Smooth muscle cell (in vitro differentiated cells): ENCODE results near the gene SEC14L2. TPM values are rescaled to one million over a fixed set of nuclear protein-coding genes. Genes with fewer than 3 reads are reported as not detected.

Experiments
- DNase-seq: peaks from one replicate; lab custom pipeline; 2025; ENCODE audit not compliant: unreplicated experiment; lab: John Stamatoyannopoulos, UW
- H2AFZ ChIP-seq: fragments of 200-600 bp; sonication (generic); 2 replicates; pipeline ENCODE4 v1.6.0; 2016; ENCODE audit warnings: antibody characterized with exemption, low read depth, mild to moderate bottlenecking
- H3F3A ChIP-seq: fragments of 200-600 bp; sonication (generic); 2 replicates; pipeline ENCODE4 v1.6.0; 2017; ENCODE audit warnings: antibody characterized with exemption, low read depth
- H3K27ac ChIP-seq: fragments of 200-600 bp; sonication (generic); 2 replicates; pipeline ENCODE4 v1.5.1; 2016; ENCODE audit warnings: low read depth, mild to moderate bottlenecking
- H3K27me3 ChIP-seq: fragments of 200-600 bp; sonication (generic); 2 replicates; pipeline ENCODE4 v1.6.1; 2016; ENCODE audit warnings: low read depth, mild to moderate bottlenecking
- H3K36me3 ChIP-seq: fragments of 200-600 bp; sonication (generic); 2 replicates; pipeline ENCODE4 v1.5.1; 2016; ENCODE audit warnings: low read depth
- H3K4me1 ChIP-seq: fragments of 200-600 bp; sonication (generic); 2 replicates; pipeline ENCODE4 v1.5.1; 2016; ENCODE audit warnings: low read depth
- H3K4me2 ChIP-seq: fragments of 200-600 bp; sonication (generic); 2 replicates; pipeline ENCODE4 v1.6.0; 2016; ENCODE audit warnings: mild to moderate bottlenecking
- H3K4me3 ChIP-seq: fragments of 200-600 bp; sonication (generic); 2 replicates; pipeline ENCODE4 v1.5.1; 2016; ENCODE audit warnings: mild to moderate bottlenecking
- H3K79me2 ChIP-seq: fragments of 200-600 bp; sonication (generic); 2 replicates; pipeline ENCODE4 v1.6.0; 2016; ENCODE audit warnings: low read depth, mild to moderate bottlenecking
- H3K9ac ChIP-seq: fragments of 200-600 bp; sonication (generic); 2 replicates; pipeline ENCODE4 v1.6.0; 2016; ENCODE audit warnings: low read depth
- H3K9me3 ChIP-seq: fragments of 200-600 bp; sonication (generic); replicated peaks from 2 replicates; pipeline ENCODE4 v1.5.1; 2016; ENCODE audit warnings: low read depth
- H4K20me1 ChIP-seq: fragments of 200-600 bp; sonication (generic); 2 replicates; pipeline ENCODE4 v1.6.0; 2016; ENCODE audit warnings: low read depth
- WGBS: methylation state at CpG from one replicate; pipeline ENCODE4 v1.1.7; 2016; ENCODE audit warnings: low lambda C conversion rate; 5-methylcytosine and 5-hydroxymethylcytosine counted together
- polyA plus RNA-seq: library from polyadenylated mRNA; unstranded; fragments of >200 nt; fragmentation: Nextera tagmentation; extraction: Ambion mirVana; gene quantifications from 2 replicates; pipeline ENCODE4 v1.2.1, GENCODE V29; 2016
- total RNA-seq: library from RNA; depleted of rRNA; stranded (reverse); fragments of >200 nt; gene quantifications from 2 replicates; pipeline ENCODE4 v1.2.3, GENCODE V29; 2014
- TF ChIP-seq, protein P1 (sequence below): fragments of 200-600 bp; sonication (generic); IDR thresholded peaks from 2 replicates; pipeline ENCODE4 v1.5.1; 2017; ENCODE audit warnings: borderline replicate concordance, mild to moderate bottlenecking, antibody characterized with exemption; ENCODE audit not compliant: insufficient read depth, poor library complexity, severe bottlenecking

SEC14L2 gene
- total and polyA plus RNA-seq, 2 experiments from 2014 or later, result 8.2 to 15.1 TPM

DNA sequence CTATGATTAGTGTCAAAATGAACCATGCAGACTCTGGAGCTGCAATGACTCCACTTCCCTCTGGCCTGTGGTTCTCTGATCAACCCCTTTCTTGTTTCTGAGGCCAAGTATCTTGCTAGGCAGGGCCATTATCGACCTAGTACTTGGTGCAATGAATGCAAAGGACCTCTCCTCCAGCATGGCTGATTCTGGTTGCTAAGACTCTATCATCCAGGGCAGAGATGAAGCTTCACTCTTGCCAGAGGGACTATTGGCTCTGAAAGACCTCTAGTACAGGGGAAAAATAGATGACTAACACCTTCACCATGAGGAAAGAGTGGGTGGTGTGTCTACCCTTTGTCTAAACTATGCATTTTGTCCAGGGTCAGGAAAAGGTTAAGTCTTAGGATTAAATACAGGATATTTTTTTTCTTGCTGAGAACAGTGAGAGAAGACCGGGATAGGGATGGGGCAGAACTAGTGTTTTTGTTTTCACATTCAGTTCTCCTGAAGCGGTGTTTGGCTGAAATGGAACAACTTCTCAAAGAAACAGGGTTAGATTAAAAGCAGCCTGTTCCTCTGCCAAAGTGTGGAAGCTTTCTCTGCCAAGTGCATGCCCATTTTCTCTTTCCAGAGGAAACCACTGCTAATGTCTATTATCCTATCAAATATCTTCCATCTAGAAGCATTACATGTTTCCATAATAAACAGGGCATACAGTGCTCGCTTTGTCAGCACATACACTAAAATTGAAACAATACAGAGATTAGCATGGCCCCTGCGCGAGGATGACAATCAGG, 23.7 kb downstream of the SEC14L2 start:
- no peak for DNase-seq

DNA sequence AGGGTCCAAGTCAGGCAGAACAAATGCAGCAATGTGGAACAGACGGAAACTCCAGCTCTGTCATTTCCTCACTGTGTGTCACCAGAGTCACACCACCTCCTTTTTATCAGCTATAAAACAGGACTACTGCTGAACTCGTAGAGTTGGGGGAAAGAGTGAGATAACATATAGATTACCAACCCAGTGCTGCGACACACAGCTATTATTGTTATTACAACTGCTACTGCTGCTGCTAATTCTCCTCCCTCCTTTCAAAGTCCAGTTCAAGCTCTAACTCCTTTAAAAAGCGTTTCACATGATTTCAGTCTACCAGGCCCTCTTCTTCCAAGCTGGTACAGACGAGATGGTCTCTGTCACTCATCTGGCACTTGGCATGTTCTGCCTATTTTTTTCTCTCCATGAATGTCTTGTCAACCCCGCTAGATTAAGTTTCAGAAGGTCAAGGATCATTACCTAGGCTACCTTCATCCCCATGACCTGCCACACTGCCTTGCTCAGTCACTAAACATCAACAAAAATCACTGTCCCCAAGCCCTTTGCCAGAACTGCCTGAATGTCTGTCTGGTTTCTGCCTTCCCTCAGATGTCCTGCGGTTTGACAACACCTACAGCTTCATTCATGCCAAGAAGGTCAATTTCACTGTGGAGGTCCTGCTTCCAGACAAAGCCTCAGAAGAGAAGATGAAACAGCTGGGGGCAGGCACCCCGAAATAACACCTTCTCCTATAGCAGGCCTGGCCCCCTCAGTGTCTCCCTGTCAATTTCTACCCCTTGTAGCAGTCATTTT, 25.1 kb downstream of the SEC14L2 start:
- Histone ChIP-seq H3K9me3 (no peaks in the 10 kb centered on the region), H3K4me1 (peaks cover 23% of the 10 kb centered on the region), H3K27ac (peak overlapping the region; percentile 98), H4K20me1 (no peaks in the 10 kb centered on the region), H3K79me2 (no peaks in the 10 kb centered on the region), H3K4me2 (peak overlapping the region; percentile 83), H3F3A (peaks cover 20% of the 10 kb centered on the region), H3K4me3 (no peak overlapping the region), H3K36me3 (no peaks in the 10 kb centered on the region), H3K27me3 (no peaks in the 10 kb centered on the region), H3K9ac (peak overlapping the region; percentile 89), H2AFZ (no peak overlapping the region)
- 39% methylated on average over 8 of the region's 8 CpGs for WGBS
- DNase-seq, result no peak
- TF ChIP-seq, protein P1, sequence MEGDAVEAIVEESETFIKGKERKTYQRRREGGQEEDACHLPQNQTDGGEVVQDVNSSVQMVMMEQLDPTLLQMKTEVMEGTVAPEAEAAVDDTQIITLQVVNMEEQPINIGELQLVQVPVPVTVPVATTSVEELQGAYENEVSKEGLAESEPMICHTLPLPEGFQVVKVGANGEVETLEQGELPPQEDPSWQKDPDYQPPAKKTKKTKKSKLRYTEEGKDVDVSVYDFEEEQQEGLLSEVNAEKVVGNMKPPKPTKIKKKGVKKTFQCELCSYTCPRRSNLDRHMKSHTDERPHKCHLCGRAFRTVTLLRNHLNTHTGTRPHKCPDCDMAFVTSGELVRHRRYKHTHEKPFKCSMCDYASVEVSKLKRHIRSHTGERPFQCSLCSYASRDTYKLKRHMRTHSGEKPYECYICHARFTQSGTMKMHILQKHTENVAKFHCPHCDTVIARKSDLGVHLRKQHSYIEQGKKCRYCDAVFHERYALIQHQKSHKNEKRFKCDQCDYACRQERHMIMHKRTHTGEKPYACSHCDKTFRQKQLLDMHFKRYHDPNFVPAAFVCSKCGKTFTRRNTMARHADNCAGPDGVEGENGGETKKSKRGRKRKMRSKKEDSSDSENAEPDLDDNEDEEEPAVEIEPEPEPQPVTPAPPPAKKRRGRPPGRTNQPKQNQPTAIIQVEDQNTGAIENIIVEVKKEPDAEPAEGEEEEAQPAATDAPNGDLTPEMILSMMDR, result no peak

More for the DNA sequence above, 23.7 kb downstream of the SEC14L2 start:
- no peaks in the 10 kb centered on the region for H3K79me2 ChIP-seq
- H3F3A ChIP-seq, result peaks cover 20% of the 10 kb centered on the region
- TF ChIP-seq, protein P1, result no peak
- no peak overlapping the region for H3K4me3 ChIP-seq
- no peaks in the 10 kb centered on the region for H4K20me1 ChIP-seq
- WGBS, result 52% methylated on average over 6 of the region's 6 CpGs
- peaks cover 23% of the 10 kb centered on the region for H3K4me1 ChIP-seq
- H2AFZ ChIP-seq, result no peak overlapping the region
- no peaks in the 10 kb centered on the region for H3K27me3 ChIP-seq
- H3K36me3 ChIP-seq, result no peaks in the 10 kb centered on the region
- H3K4me2 ChIP-seq, result peak overlapping the region; percentile 83
- peak overlapping the region; percentile 62 for H3K9ac ChIP-seq
- no peaks in the 10 kb centered on the region for H3K9me3 ChIP-seq
- peak overlapping the region; percentile 98 for H3K27ac ChIP-seq

DNA sequence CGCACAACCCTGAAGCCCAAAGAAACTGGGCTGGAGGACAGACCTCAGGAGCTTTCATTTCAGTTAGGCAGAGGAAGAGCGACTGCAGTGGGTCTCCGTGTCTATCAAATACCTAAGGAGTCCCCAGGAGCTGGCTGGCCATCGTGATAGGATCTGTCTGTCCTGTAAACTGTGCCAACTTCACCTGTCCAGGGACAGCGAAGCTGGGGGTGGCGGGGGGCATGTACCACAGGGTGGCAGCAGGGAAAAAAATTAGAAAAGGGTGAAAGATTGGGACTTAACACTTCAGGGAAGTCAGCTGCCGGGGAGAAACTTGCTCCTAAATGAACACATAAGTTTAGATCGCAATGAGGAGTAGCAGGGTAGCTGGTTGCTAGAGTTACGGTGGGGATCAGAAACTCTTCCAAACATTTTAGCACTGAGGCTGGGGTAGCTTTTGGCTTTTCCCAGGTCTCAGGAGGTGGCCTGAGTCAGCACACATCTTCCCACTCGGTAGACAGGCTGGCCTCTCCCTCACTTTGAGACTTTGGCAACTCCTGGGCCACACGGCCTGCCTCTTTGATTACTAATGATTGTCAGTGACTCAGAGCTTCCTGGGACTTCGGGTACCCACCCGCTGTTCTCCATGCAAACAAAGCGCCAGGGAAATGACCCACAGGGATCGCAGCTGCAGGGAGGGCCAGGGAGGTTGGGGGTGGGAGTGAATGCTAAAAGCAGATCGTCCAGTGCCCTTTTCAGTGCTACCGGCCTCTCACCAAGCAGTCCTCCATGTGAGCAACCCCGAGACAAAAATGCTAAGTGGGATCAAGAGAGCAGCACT, 25.9 kb downstream of the SEC14L2 start:
- Histone ChIP-seq H2AFZ (peak overlapping the region; percentile 29), H3K79me2 (no peaks in the 10 kb centered on the region), H3K36me3 (no peaks in the 10 kb centered on the region), H3K9ac (peak overlapping the region; percentile 89), H3K27me3 (no peaks in the 10 kb centered on the region), H3K9me3 (no peaks in the 10 kb centered on the region), H3K4me3 (peak overlapping the region; percentile 57), H4K20me1 (no peaks in the 10 kb centered on the region), H3K27ac (peak overlapping the region; percentile 98), H3F3A (peaks cover 20% of the 10 kb centered on the region), H3K4me1 (peaks cover 23% of the 10 kb centered on the region), H3K4me2 (peak overlapping the region; percentile 83)
- 25% methylated on average over 18 of the region's 18 CpGs for WGBS
- TF ChIP-seq, protein P1, result no peak
- DNase-seq, result peak; percentile 61
